T47D (cell line): ENCODE data around the gene ZNF132.
A peak's percentile ranks its signal among the peaks of the same experiment; 100 is the strongest.

ENCODE experiments used
- DNase-seq, 2 experiments: peaks; one replicate each; pipeline versions ENCODE4 v3.0.0 to v3.0.0-alpha.2; 2011 to 2012; ENCODE audit warnings: low read depth in 1 of 2, low spot score in 1 of 2
- JUND ChIP-seq: IDR thresholded peaks from 2 replicates; pipeline ENCODE4 v1.6.1; 2012; ENCODE audit warnings: low read depth
- in situ Hi-C: cut with HindIII; loops from 2 replicates; pipeline ENCODE4 v1.10.0; 2016; ENCODE audit warnings: low sequenced_read_pairs, low pct_unique_long_range_greater_than_20kb

Gene ZNF132

GRCh38 chr19:58397533-58398037 is 42.4 kb downstream of the ZNF132 start:
- in situ Hi-C loops: no loop called here
- no peak for DNase-seq
- no peak for TF ChIP-seq JUND

GRCh38 chr19:58396691-58397532 is 43.0 kb downstream of the ZNF132 start:
- in situ Hi-C loops: no loop called here
- no peak for DNase-seq
- TF ChIP-seq JUND: no peak

- no peak for DNase-seq
- TF ChIP-seq JUND: no peak
- in situ Hi-C loops: no loop called here
These were observed 43.9 kb downstream of the ZNF132 start for GRCh38 chr19:58395979-58396627.

GRCh38 chr19:58395220-58395978 is 44.6 kb downstream of the ZNF132 start, which contains the start of gene RNF225:
RNF225 (plus strand) TSS chr19:58395656; CDS start chr19:58396090, 434 bp downstream.
- peak; percentile 92 to 96 for DNase-seq
- in situ Hi-C loops: no loop called here

DNA sequence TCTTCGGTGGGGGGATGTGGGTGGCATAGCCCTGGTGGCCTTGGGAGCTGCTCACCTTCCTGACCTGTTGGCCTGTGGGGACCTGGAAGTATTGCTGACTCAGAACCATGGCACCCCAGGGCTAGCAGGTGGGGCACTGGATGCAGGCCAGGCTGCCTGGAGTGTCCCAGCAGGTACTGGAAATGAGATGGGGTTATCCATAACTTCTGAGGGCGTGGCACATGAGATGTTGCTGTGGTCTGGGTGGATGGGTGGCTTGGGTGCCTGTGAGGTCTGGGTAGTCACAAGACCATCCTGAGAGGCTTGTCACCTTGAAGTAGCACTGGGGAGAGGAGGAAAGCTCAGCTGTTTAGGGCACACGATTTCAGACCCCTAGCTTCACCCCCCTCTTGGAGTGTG is 45.1 kb downstream of the ZNF132 start:
- no peak for DNase-seq
- TF ChIP-seq JUND: no peak
- in situ Hi-C loops: no loop called here

More at GRCh38 chr19:58395220-58395978, 44.6 kb downstream of the ZNF132 start, which contains the start of gene RNF225:
- no peak; the same call in 1 of the 2 replicates for TF ChIP-seq JUND

DNA sequence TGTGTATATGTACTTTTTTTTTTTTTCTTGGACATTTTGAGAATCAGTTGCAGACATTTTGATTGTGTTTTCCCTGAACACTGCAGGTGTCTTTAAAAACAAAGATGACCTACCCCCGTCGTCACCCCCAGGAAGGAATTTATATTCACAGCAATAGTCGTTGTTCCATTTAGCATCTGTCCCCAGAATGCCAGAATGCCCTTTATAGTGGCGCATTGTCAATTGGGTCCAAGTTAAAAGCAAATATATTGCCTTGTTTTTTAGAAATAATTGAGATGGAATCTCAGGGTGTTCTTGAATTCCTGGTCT is 46.3 kb downstream of the ZNF132 start:
- no peak for DNase-seq
- in situ Hi-C loops: no loop called here
- TF ChIP-seq JUND: no peak

DNA sequence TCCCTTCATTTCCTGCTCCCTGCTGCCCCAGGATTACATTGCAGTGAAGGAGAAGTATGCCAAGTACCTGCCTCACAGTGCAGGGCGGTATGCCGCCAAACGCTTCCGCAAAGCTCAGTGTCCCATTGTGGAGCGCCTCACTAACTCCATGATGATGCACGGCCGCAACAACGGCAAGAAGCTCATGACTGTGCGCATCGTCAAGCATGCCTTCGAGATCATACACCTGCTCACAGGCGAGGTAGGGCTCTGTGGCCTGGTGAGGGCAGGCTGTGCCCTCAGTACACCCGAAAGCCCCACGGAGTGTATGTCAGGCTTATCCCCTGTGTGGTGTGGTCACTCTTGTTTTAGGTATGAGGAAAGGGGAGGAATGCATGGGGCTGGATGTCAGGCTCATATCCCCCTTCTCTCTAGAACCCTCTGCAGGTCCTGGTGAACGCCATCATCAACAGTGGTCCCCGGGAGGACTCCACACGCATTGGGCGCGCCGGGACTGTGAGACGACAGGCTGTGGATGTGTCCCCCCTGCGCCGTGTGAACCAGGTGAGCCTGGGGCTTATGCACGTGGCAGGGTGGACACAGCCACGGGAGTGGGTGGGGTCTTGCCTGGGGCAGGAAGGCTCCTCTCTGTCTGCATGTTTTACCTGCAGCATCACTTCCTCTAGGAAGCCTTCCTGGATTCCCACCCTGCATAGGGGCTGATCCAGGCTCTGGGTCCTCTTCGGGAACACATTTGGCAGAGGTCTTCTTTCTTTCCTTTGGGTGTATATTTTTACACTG is 46.8 kb downstream of the ZNF132 start:
- in situ Hi-C loops: no loop called here
- no peak for DNase-seq
- no peak for TF ChIP-seq JUND

DNA sequence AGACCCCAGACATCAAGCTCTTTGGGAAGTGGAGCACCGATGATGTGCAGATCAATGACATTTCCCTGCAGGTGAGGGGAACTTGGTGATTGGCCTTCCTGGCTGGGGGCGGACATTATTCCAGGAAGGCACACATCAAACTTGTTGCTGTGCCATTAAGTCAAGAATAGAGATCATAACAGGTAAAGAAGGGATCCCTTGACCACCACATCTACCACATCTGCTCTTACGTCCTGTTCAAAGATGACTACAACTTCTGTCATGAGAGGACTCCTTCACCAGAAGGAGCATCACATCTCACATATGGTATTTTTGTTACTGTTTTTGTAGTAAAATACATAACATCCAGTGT is 51.8 kb downstream of the ZNF132 start:
- TF ChIP-seq JUND: no peak
- DNase-seq: no peak
- in situ Hi-C loops: no loop called here

DNA sequence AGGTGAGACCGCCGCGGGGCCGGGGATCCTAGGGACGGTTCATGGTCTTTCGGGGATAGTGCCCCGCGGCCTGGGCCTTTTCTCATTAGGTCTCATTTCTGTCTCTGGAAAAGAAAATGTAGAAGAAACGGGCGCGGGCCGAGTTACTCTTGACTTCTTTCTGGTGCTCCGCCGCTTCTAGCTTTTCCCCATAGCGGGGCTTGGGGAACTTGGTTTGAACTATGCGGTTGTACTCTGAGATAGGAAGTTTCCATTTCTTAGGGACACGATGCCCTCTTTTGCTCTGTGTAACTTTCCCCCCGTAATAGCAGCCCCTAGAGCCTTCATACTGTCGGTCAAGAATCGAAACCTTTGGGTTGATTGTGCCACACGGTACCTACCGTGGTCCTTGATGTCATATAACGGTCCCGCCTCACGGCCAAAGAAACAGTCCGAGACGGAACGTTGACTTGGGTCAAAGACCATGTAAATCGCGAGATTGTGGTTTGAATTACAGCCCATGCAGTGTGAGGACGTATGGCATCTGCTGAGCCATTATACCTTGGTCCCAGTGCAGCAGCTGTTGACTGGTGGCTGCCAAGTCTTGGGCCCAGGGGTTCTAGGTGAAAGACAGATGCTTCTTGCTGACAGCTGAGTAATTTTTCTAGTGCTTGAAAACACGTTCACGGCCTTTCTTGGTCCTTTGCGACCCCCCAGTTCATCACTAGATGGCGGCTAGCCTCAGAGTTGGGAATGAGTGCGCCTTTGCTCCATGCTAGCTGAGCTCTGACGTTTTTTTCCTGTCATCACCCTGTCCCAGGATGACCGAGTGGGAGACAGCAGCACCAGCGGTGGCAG is 52.4 kb downstream of the ZNF132 start:
- DNase-seq: no peak
- in situ Hi-C loops: no loop called here
- no peak for TF ChIP-seq JUND

- in situ Hi-C loops: no loop called here
- 0 out of 2 replicates have a peak, but pooled peaks have one; percentile 9 for TF ChIP-seq JUND
These were observed 53.2 kb downstream of the ZNF132 start, which contains the start of gene RPS5 for GRCh38 chr19:58386576-58387337. RPS5 (plus strand) TSS chr19:58387269; CDS start chr19:58388138, 869 bp downstream.

More at GRCh38 chr19:58386576-58387337, 53.2 kb downstream of the ZNF132 start, which contains the start of gene RPS5:
- peak; percentile 92 to 97 for DNase-seq
